Measurements from ENCODE around the gene MORF4L1.

The MORF4L1 gene

DNA sequence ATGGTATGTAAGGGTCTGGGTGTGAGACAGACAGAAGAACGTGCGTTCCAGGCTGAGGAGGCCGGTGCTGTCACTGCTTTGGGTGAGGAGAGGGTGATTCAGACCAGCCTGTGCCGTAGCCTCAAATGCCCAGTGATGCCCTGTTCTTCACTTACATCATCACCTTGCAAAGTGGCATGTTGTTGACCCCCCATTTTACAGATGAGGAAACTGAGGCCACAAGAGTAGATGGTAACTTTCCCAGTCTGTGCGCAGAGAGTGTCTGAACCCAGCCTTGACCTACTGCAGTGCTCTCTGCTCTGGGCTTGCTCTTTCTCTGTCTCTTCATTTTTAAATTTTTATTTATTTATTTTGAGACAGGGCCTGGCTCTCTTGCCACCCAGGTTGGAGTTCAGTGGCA, 73.8 kb downstream of the MORF4L1 start:
- no peak for DNase-seq (ENCODE audit: low spot score)

DNA sequence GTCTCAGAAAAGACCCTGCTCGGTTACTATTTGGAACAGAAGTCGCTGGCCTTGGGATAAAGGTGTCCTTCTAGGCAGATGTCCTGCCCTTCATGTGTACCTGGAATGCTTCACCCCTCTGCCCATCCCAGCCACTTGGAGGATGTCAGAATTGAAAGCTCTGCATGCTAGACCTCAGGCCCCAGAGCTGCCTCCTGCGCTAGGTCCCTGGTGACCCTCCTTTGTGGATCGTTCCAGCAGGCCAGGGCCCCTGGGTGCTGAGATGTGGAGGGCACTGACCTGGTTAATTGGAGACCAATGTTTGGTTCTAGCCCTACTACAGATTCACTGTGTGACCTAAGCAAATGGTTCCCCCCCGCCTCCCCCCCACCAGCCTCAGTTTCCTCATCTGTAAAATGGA, 74.8 kb downstream of the MORF4L1 start:
- DNase-seq (ENCODE audit: low spot score): no peak

Data from Ammon's horn (tissue), 1 donor.